CD14-positive monocyte (primary cell): ENCODE data around the gene INPP5E. TPM values are rescaled to one million over a fixed set of nuclear protein-coding genes. Genes with fewer than 3 reads are reported as not detected.

Source experiments
- DNase-seq, 3 donors: peaks; one replicate each; pipeline ENCODE4 v3.0.0-alpha.2; 2011 to 2022
- H2AFZ ChIP-seq: 2 replicates; pipeline ENCODE4 v1.6.0; 2012; ENCODE audit warnings: mild to moderate bottlenecking, low read depth, low read length, inconsistent platforms; ENCODE audit not compliant: insufficient read depth, poor library complexity, severe bottlenecking
- H3K27ac ChIP-seq, 2 donors: 1 replicate in 1 of 2; 2 replicates in 1 of 2; pipeline ENCODE4 v1.5.1; 2012 to 2013; ENCODE audit warnings: low read length in 2 of 2, control low read depth in 1 of 2, inconsistent platforms in 1 of 2, low read depth in 1 of 2, mild to moderate bottlenecking in 1 of 2
- H3K27me3 ChIP-seq, 2 donors: one replicate each; pipeline versions ENCODE4 v1.6.0 to v1.6.1; 2011 to 2013; ENCODE audit warnings: low read length in 2 of 2; ENCODE audit not compliant: control insufficient read depth in 2 of 2, insufficient read depth in 2 of 2
- H3K36me3 ChIP-seq, 2 donors: replicated peaks in 1 of 2; 1 replicate in 1 of 2; 2 replicates in 1 of 2; pipeline versions ENCODE4 v1.5.1 to v1.6.1; 2012 to 2013; ENCODE audit warnings: low read length in 2 of 2, control low read depth in 1 of 2, inconsistent platforms in 1 of 2, mild to moderate bottlenecking in 1 of 2; ENCODE audit not compliant: insufficient read depth in 2 of 2, control insufficient read depth in 1 of 2
- H3K4me1 ChIP-seq, 2 donors: 1 replicate in 1 of 2; 2 replicates in 1 of 2; pipeline versions ENCODE4 v1.5.1 to v1.6.1; 2012 to 2013; ENCODE audit warnings: low read length in 2 of 2, control low read depth in 1 of 2, inconsistent platforms in 1 of 2, mild to moderate bottlenecking in 1 of 2, moderate library complexity in 1 of 2; ENCODE audit not compliant: insufficient read depth in 2 of 2, control insufficient read depth in 1 of 2
- H3K4me2 ChIP-seq: replicated peaks from 2 replicates; pipeline ENCODE3; 2012; ENCODE audit warnings: low read length, moderate library complexity, mild to moderate bottlenecking; ENCODE audit not compliant: poor library complexity, severe bottlenecking; ENCODE audit errors: extremely low read depth
- H3K4me3 ChIP-seq, 3 experiments: fragments of 200-600 bp in 1 of 3; sonication (generic) in 1 of 3; replicated peaks in 1 of 3; 1 replicate in 2 of 3; 2 replicates in 1 of 3; pipeline ENCODE4 v1.5.1; 2011 to 2013; ENCODE audit warnings: low read length in 3 of 3, mild to moderate bottlenecking in 3 of 3, control low read depth in 2 of 3, low read depth in 2 of 3, inconsistent platforms in 1 of 3, moderate library complexity in 1 of 3
- H3K79me2 ChIP-seq: 2 replicates; pipeline ENCODE4 v1.6.0; 2012; ENCODE audit warnings: mild to moderate bottlenecking, control low read depth, inconsistent platforms, low read length, moderate library complexity; ENCODE audit not compliant: insufficient read depth
- H3K9ac ChIP-seq: 2 replicates; pipeline ENCODE4 v1.6.0; 2017; ENCODE audit warnings: low read length, mild to moderate bottlenecking; ENCODE audit not compliant: insufficient read depth, poor library complexity, severe bottlenecking
- H3K9me3 ChIP-seq, 2 donors: replicated peaks in 1 of 2; 1 replicate in 1 of 2; 2 replicates in 1 of 2; pipeline versions ENCODE4 v1.5.1 to v1.6.1; 2012 to 2013; ENCODE audit warnings: low read length in 2 of 2, control low read depth in 1 of 2; ENCODE audit not compliant: control insufficient read depth in 1 of 2, insufficient read depth in 1 of 2
- H4K20me1 ChIP-seq: 2 replicates; pipeline ENCODE4 v1.6.0; 2012; ENCODE audit warnings: mild to moderate bottlenecking, low read length, control low read depth, moderate library complexity; ENCODE audit not compliant: insufficient read depth
- H3K27ac Mint-ChIP-seq, 7 donors: one replicate each; pipeline ENCODE4 v1.8.0; 2020; ENCODE audit warnings: mild to moderate bottlenecking in 7 of 7, mixed read lengths in 7 of 7, moderate library complexity in 6 of 7, inconsistent platforms in 2 of 7
- H3K27me3 Mint-ChIP-seq, 3 donors: one replicate each; pipeline ENCODE4 v1.8.0; 2021 to 2022; ENCODE audit warnings: low read depth in 3 of 3, mild to moderate bottlenecking in 3 of 3, mixed read lengths in 3 of 3, moderate library complexity in 3 of 3, inconsistent platforms in 1 of 3
- H3K36me3 Mint-ChIP-seq, 2 donors: one replicate each; pipeline ENCODE4 v1.8.0; 2020; ENCODE audit warnings: mixed read lengths in 2 of 2, inconsistent platforms in 1 of 2, mild to moderate bottlenecking in 1 of 2
- H3K4me1 Mint-ChIP-seq: one replicate; pipeline ENCODE4 v1.8.0; 2020; ENCODE audit warnings: mild to moderate bottlenecking, mixed read lengths
- H3K4me3 Mint-ChIP-seq, 2 donors: one replicate each; pipeline ENCODE4 v1.8.0; 2020; ENCODE audit warnings: mild to moderate bottlenecking in 2 of 2, mixed read lengths in 2 of 2, moderate library complexity in 1 of 2
- H3K9me3 Mint-ChIP-seq, 7 donors: one replicate each; pipeline ENCODE4 v1.8.0; 2020 to 2022; ENCODE audit warnings: mixed read lengths in 7 of 7, mild to moderate bottlenecking in 6 of 7, moderate library complexity in 6 of 7, inconsistent platforms in 2 of 7
- CTCF ChIP-seq: fragments of 200-600 bp; IDR thresholded peaks from one replicate; pipeline ENCODE4 v1.8.0; 2022; ENCODE audit warnings: antibody characterized with exemption, mild to moderate bottlenecking
- WGBS: methylation state at CpG from one replicate; pipeline ENCODE4 v1.1.5; 2013; ENCODE audit warnings: missing lambda C conversion rate; ENCODE audit not compliant: insufficient coverage; 5-methylcytosine and 5-hydroxymethylcytosine counted together
- intact Hi-C, 2 donors: fragments of 100-400 bp; cut with micrococcal nuclease; formaldehyde crosslinking; loops; one replicate each; pipeline versions ENCODE4 v1.15.0 to v1.15.1; 2023
- polyA plus RNA-seq, 3 donors: library from polyadenylated mRNA; depleted of rRNA in 1 of 3; unstranded in 2 of 3; stranded (reverse) in 1 of 3; fragments of 300-500 nt in 2 of 3; fragments of >200 nt in 1 of 3; fragmentation: Illumina TruSeq in 2 of 3; gene quantifications; 1 replicate in 2 of 3; 2 replicates in 1 of 3; pipeline ENCODE4 v1.2.3, GENCODE V29; 2012 to 2021

INPP5E gene
- polyA plus RNA-seq, 3 donors: 1.0 to 8.0 (median 1.0) TPM

- H2AFZ ChIP-seq: no peak overlapping the region
- peaks cover 0 to 4% (median 0%) of the 10 kb centered on the region in 3 donors for H3K27me3 Mint-ChIP-seq
- H3K27me3 ChIP-seq: no peaks in the 10 kb centered on the region
- H3K27ac ChIP-seq: no peak overlapping the region
- H3K9me3 ChIP-seq: no peaks in the 10 kb centered on the region
- H3K4me3 ChIP-seq: no peak overlapping the region
- peaks cover 14% of the 10 kb centered on the region for H3K79me2 ChIP-seq
- TF ChIP-seq CTCF: no peak
- no peaks in the 10 kb centered on the region for H3K9me3 Mint-ChIP-seq
- peaks cover 59 to 85% of the 10 kb centered on the region in 2 donors for H3K36me3 Mint-ChIP-seq
- WGBS: 96% methylated on average over 21 of the region's 21 CpGs
- no peak overlapping the region for H3K4me3 Mint-ChIP-seq
- H4K20me1 ChIP-seq: peaks cover 13% of the 10 kb centered on the region
- peak overlapping the region in 1 of 7 donors; percentile 51 for H3K27ac Mint-ChIP-seq
- no peak overlapping the region for H3K9ac ChIP-seq
- no peak for DNase-seq
- H3K4me1 ChIP-seq: peaks cover 10% of the 10 kb centered on the region in 2 donors
- intact Hi-C loops: no loop called here
- H3K4me1 Mint-ChIP-seq: peaks cover 12% of the 10 kb centered on the region
- H3K36me3 ChIP-seq: peaks cover 64 to 76% of the 10 kb centered on the region in 2 donors
- no peak overlapping the region for H3K4me2 ChIP-seq
These were observed 45.2 kb downstream of the INPP5E start for GRCh38 chr9:136394312-136395019.

GRCh38 chr9:136393531-136393930 lies 46.1 kb downstream of the INPP5E start:
- no peak overlapping the region for H3K4me3 Mint-ChIP-seq
- H3K4me1 Mint-ChIP-seq: peaks cover 3% of the 10 kb centered on the region
- Histone ChIP-seq H3K27me3 (no peaks in the 10 kb centered on the region), H3K4me3 (no peak overlapping the region), H3K4me2 (no peak overlapping the region), H3K4me1 (peaks cover under 1% of the 10 kb centered on the region in 2 donors), H3K36me3 (peaks cover 72 to 85% of the 10 kb centered on the region in 2 donors), H3K9me3 (no peaks in the 10 kb centered on the region), H4K20me1 (peaks cover 4% of the 10 kb centered on the region), H3K9ac (no peak overlapping the region), H2AFZ (no peak overlapping the region), H3K79me2 (peaks cover 4% of the 10 kb centered on the region), H3K27ac (no peak overlapping the region)
- peaks cover 0 to 4% (median 0%) of the 10 kb centered on the region in 3 donors for H3K27me3 Mint-ChIP-seq
- WGBS: 97% methylated on average over 15 of the region's 17 CpGs
- no peak for DNase-seq
- no peaks in the 10 kb centered on the region for H3K9me3 Mint-ChIP-seq
- H3K36me3 Mint-ChIP-seq: peaks cover 66 to 93% of the 10 kb centered on the region in 2 donors
- H3K27ac Mint-ChIP-seq: no peak overlapping the region
- intact Hi-C loops: no loop called here
- no peak for TF ChIP-seq CTCF
